GM13977 (cell line): ENCODE data around the gene LENG1.

ENCODE experiments used
- DNase-seq: peaks from one replicate; pipeline ENCODE4 v3.0.0; 2012; ENCODE audit warnings: low spot score
- CTCF ChIP-seq: IDR thresholded peaks from 2 replicates; pipeline ENCODE4 v1.5.1; 2012; ENCODE audit warnings: mild to moderate bottlenecking, control low read depth; ENCODE audit not compliant: insufficient read depth; ENCODE audit errors: extremely low read depth, missing control alignments
- in situ Hi-C: fragments of 300-500 bp; cut with MboI; formaldehyde crosslinking; loops from one replicate; pipeline ENCODE4 v1.12.0; 2022; ENCODE audit warnings: low sequenced_read_pairs, low pct_unique_long_range_greater_than_20kb, mixed read lengths, inconsistent platforms; ENCODE audit not compliant: unreplicated experiment

LENG1 gene

GRCh38 chr19:54180691-54181091, 21.2 kb upstream of the LENG1 start:
- no peak for TF ChIP-seq CTCF
- in situ Hi-C loops = no loop called here
- no peak for DNase-seq

- in situ Hi-C loops = no loop called here
- DNase-seq = no peak
- TF ChIP-seq CTCF = no peak
Measured at GRCh38 chr19:54179921-54180461, 20.5 kb upstream of the LENG1 start.

- in situ Hi-C loops = no loop called here
- no peak for TF ChIP-seq CTCF
- DNase-seq = no peak
Measured at GRCh38 chr19:54179262-54179852, 19.8 kb upstream of the LENG1 start.

GRCh38 chr19:54178581-54179261, 19.2 kb upstream of the LENG1 start:
- in situ Hi-C loops = no loop called here
- no peak for TF ChIP-seq CTCF
- no peak for DNase-seq

GRCh38 chr19:54173951-54174834, 14.7 kb upstream of the LENG1 start:
- DNase-seq = no peak
- in situ Hi-C loops = no loop called here
- no peak for TF ChIP-seq CTCF

- TF ChIP-seq CTCF = no peak
- DNase-seq = no peak
- in situ Hi-C loops = no loop called here
Measured at GRCh38 chr19:54173359-54173699, 13.8 kb upstream of the LENG1 start.
